ENCODE results near the gene TBC1D22A. TPM values are rescaled to one million over a fixed set of nuclear protein-coding genes. Genes with fewer than 3 reads are reported as not detected.

The TBC1D22A gene
- total and polyA plus RNA-seq, 2 experiments from 2014 or later: 9.6 to 13.3 TPM

DNA sequence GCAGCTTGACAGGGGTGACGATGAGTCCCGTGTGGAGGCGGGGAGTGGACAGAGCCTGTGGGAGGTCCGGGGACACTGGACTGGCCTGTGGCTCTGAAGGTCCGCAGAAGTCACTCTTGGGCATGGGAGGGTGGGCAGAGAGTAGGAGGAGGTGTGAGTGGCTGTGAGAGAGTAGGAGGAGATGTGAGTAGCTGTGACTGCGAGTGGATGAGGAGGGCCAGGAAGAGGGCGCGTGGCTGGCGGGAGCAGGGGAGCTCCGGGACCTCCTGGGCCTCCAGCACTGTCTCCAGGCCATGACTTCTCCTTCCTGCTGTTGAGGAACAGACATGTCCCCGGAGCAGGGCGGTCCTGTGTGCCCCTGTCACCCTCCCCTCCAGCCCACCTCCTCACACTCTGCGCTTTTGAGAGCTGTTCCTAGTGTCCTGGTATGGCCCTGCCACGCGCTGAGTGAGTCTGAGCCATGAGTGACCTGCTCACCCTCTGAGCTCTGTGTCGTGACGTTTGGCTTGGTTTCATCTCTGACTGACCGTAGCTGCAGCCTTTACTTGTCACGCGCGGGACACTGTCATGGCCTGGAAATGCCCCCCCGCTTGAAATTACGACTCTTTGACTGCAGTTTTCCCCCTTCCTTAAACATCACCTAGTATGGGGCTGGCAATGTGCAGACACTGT, 391.5 kb downstream of the TBC1D22A start:
- H3K4me3 Mint-ChIP-seq: no peak overlapping the region
- Histone ChIP-seq H2AFZ (no peak overlapping the region), H3K4me3 (no peak overlapping the region), H3K27ac (ENCODE audit: low read depth) (no peak overlapping the region), H3F3A (replicated peaks; ENCODE audit: low read depth) (no peaks in the 10 kb centered on the region), H3K4me2 (no peak overlapping the region), H3K79me2 (replicated peaks; ENCODE audit: insufficient read depth) (no peaks in the 10 kb centered on the region), H4K20me1 (replicated peaks; ENCODE audit: insufficient read depth) (no peaks in the 10 kb centered on the region; the same call in 1 of the 2 replicates), H3K9me2 (ENCODE audit: insufficient read depth) (no peaks in the 10 kb centered on the region), H3K4me1 (ENCODE audit: insufficient read depth) (no peaks in the 10 kb centered on the region), H3K36me3 (ENCODE audit: insufficient read depth) (no peaks in the 10 kb centered on the region), H3K27me3 (ENCODE audit: insufficient read depth) (no peaks in the 10 kb centered on the region)
- no peaks in the 10 kb centered on the region for H3K36me3 Mint-ChIP-seq (ENCODE audit: low read depth)
- H3K9me3 Mint-ChIP-seq: peaks cover 3% of the 10 kb centered on the region; the same call in 1 of the 3 replicates
- peaks cover 2% of the 10 kb centered on the region; the same call in 2 of the 3 replicates for H3K4me1 Mint-ChIP-seq
- TF ChIP-seq, protein P1, sequence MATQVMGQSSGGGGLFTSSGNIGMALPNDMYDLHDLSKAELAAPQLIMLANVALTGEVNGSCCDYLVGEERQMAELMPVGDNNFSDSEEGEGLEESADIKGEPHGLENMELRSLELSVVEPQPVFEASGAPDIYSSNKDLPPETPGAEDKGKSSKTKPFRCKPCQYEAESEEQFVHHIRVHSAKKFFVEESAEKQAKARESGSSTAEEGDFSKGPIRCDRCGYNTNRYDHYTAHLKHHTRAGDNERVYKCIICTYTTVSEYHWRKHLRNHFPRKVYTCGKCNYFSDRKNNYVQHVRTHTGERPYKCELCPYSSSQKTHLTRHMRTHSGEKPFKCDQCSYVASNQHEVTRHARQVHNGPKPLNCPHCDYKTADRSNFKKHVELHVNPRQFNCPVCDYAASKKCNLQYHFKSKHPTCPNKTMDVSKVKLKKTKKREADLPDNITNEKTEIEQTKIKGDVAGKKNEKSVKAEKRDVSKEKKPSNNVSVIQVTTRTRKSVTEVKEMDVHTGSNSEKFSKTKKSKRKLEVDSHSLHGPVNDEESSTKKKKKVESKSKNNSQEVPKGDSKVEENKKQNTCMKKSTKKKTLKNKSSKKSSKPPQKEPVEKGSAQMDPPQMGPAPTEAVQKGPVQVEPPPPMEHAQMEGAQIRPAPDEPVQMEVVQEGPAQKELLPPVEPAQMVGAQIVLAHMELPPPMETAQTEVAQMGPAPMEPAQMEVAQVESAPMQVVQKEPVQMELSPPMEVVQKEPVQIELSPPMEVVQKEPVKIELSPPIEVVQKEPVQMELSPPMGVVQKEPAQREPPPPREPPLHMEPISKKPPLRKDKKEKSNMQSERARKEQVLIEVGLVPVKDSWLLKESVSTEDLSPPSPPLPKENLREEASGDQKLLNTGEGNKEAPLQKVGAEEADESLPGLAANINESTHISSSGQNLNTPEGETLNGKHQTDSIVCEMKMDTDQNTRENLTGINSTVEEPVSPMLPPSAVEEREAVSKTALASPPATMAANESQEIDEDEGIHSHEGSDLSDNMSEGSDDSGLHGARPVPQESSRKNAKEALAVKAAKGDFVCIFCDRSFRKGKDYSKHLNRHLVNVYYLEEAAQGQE (IDR thresholded peaks at IDR 0.05; ENCODE audit: unreplicated experiment): no peak
- TF ChIP-seq JUNB (IDR thresholded peaks at IDR 0.05; ENCODE audit: unreplicated experiment) (no peak), NANOG (IDR thresholded peaks at IDR 0.05; ENCODE audit: borderline replicate concordance) (no peak), EZH2phosphoT487 (IDR thresholded peaks at IDR 0.05; ENCODE audit: unreplicated experiment) (no peak), EZH2 (IDR thresholded peaks at IDR 0.05; ENCODE audit: low read depth, unreplicated experiment) (no peak), CREB1 (CRISPR knock-in tag; IDR thresholded peaks at IDR 0.05; ENCODE audit: low read depth) (no peak), ZNF114 (CRISPR knock-in tag; IDR thresholded peaks at IDR 0.05) (no peak), STAT1 (IDR thresholded peaks at IDR 0.05; ENCODE audit: unreplicated experiment) (no peak), POLR2AphosphoS5 (IDR thresholded peaks at IDR 0.05; ENCODE audit: low read depth) (no peak), ZNF331 (CRISPR knock-in tag; IDR thresholded peaks at IDR 0.05; ENCODE audit: low read depth) (no peak)
- TF ChIP-seq, protein P2, sequence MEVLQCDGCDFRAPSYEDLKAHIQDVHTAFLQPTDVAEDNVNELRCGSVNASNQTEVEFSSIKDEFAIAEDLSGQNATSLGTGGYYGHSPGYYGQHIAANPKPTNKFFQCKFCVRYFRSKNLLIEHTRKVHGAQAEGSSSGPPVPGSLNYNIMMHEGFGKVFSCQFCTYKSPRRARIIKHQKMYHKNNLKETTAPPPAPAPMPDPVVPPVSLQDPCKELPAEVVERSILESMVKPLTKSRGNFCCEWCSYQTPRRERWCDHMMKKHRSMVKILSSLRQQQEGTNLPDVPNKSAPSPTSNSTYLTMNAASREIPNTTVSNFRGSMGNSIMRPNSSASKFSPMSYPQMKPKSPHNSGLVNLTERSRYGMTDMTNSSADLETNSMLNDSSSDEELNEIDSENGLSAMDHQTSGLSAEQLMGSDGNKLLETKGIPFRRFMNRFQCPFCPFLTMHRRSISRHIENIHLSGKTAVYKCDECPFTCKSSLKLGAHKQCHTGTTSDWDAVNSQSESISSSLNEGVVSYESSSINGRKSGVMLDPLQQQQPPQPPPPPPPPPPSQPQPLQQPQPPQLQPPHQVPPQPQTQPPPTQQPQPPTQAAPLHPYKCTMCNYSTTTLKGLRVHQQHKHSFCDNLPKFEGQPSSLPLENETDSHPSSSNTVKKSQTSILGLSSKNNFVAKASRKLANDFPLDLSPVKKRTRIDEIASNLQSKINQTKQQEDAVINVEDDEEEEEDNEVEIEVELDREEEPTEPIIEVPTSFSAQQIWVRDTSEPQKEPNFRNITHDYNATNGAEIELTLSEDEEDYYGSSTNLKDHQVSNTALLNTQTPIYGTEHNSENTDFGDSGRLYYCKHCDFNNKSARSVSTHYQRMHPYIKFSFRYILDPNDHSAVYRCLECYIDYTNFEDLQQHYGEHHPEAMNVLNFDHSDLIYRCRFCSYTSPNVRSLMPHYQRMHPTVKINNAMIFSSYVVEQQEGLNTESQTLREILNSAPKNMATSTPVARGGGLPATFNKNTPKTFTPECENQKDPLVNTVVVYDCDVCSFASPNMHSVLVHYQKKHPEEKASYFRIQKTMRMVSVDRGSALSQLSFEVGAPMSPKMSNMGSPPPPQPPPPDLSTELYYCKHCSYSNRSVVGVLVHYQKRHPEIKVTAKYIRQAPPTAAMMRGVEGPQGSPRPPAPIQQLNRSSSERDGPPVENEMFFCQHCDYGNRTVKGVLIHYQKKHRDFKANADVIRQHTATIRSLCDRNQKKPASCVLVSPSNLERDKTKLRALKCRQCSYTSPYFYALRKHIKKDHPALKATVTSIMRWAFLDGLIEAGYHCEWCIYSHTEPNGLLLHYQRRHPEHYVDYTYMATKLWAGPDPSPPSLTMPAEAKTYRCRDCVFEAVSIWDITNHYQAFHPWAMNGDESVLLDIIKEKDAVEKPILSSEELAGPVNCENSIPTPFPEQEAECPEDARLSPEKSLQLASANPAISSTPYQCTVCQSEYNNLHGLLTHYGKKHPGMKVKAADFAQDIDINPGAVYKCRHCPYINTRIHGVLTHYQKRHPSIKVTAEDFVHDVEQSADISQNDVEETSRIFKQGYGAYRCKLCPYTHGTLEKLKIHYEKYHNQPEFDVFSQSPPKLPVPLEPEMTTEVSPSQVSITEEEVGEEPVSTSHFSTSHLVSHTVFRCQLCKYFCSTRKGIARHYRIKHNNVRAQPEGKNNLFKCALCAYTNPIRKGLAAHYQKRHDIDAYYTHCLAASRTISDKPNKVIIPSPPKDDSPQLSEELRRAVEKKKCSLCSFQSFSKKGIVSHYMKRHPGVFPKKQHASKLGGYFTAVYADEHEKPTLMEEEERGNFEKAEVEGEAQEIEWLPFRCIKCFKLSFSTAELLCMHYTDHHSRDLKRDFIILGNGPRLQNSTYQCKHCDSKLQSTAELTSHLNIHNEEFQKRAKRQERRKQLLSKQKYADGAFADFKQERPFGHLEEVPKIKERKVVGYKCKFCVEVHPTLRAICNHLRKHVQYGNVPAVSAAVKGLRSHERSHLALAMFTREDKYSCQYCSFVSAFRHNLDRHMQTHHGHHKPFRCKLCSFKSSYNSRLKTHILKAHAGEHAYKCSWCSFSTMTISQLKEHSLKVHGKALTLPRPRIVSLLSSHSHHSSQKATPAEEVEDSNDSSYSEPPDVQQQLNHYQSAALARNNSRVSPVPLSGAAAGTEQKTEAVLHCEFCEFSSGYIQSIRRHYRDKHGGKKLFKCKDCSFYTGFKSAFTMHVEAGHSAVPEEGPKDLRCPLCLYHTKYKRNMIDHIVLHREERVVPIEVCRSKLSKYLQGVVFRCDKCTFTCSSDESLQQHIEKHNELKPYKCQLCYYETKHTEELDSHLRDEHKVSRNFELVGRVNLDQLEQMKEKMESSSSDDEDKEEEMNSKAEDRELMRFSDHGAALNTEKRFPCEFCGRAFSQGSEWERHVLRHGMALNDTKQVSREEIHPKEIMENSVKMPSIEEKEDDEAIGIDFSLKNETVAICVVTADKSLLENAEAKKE (CRISPR knock-in tag; IDR thresholded peaks at IDR 0.05): no peak
- TF ChIP-seq, protein P3, sequence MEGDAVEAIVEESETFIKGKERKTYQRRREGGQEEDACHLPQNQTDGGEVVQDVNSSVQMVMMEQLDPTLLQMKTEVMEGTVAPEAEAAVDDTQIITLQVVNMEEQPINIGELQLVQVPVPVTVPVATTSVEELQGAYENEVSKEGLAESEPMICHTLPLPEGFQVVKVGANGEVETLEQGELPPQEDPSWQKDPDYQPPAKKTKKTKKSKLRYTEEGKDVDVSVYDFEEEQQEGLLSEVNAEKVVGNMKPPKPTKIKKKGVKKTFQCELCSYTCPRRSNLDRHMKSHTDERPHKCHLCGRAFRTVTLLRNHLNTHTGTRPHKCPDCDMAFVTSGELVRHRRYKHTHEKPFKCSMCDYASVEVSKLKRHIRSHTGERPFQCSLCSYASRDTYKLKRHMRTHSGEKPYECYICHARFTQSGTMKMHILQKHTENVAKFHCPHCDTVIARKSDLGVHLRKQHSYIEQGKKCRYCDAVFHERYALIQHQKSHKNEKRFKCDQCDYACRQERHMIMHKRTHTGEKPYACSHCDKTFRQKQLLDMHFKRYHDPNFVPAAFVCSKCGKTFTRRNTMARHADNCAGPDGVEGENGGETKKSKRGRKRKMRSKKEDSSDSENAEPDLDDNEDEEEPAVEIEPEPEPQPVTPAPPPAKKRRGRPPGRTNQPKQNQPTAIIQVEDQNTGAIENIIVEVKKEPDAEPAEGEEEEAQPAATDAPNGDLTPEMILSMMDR (conservative IDR thresholded peaks at IDR 0.05; ENCODE audit: low read depth in 2 of 2): no peak
- TF ChIP-seq, protein P4, sequence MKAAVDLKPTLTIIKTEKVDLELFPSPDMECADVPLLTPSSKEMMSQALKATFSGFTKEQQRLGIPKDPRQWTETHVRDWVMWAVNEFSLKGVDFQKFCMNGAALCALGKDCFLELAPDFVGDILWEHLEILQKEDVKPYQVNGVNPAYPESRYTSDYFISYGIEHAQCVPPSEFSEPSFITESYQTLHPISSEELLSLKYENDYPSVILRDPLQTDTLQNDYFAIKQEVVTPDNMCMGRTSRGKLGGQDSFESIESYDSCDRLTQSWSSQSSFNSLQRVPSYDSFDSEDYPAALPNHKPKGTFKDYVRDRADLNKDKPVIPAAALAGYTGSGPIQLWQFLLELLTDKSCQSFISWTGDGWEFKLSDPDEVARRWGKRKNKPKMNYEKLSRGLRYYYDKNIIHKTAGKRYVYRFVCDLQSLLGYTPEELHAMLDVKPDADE (IDR thresholded peaks at IDR 0.05): no peak
- DNase-seq (ENCODE audit: low spot score) (no peak), ATAC-seq (no peak)
- H3K27me3 Mint-ChIP-seq (ENCODE audit: insufficient read depth, low read depth, poor library complexity): peaks cover 7% of the 10 kb centered on the region
- H3K27ac Mint-ChIP-seq: 0 out of 2 replicates have a peak overlapping the region, but pooled peaks have one; percentile 11
